HepG2 (cell line): ENCODE data around the gene PARN. TPM values are rescaled to one million over a fixed set of nuclear protein-coding genes. Genes with fewer than 3 reads are reported as not detected.
A peak's percentile ranks its signal among the peaks of the same experiment; 100 is the strongest.

Experiments
- ARID2 ChIP-seq: sonication (generic); formaldehyde crosslinking; IDR thresholded peaks from 2 replicates; pipeline ENCODE4 v1.8.1; 2022; ENCODE audit warnings: mild to moderate bottlenecking, missing genetic modification reagents, borderline replicate concordance
- HDAC6 ChIP-seq: fragments of 200-600 bp; sonication (generic); IDR thresholded peaks from 2 replicates; pipeline ENCODE4 v1.7.0; 2017; ENCODE audit warnings: mild to moderate bottlenecking, antibody characterized with exemption, low read length, low read depth
- KAT7 ChIP-seq: IDR thresholded peaks from 2 replicates; pipeline ENCODE4 v1.6.1; 2018; ENCODE audit warnings: borderline replicate concordance, missing compliant biosample characterization
- MEIS1 ChIP-seq: sonication (generic); formaldehyde crosslinking; IDR thresholded peaks from 2 replicates; pipeline ENCODE4 v1.9.0; 2021; ENCODE audit warnings: mild to moderate bottlenecking, missing genetic modification reagents, moderate library complexity, borderline replicate concordance
- NFE2L1 ChIP-seq: sonication (generic); formaldehyde crosslinking; IDR thresholded peaks from 2 replicates; pipeline ENCODE4 v1.4.0; 2020; ENCODE audit warnings: missing genetic modification reagents, mild to moderate bottlenecking, borderline replicate concordance
- POLR2AphosphoS5 ChIP-seq: IDR thresholded peaks from 2 replicates; pipeline ENCODE4 v1.6.1; 2012; ENCODE audit warnings: low read depth, low read length
- SSRP1 ChIP-seq: IDR thresholded peaks from 2 replicates; pipeline ENCODE4 v1.6.1; 2016; ENCODE audit warnings: control low read depth
- ZNF263 ChIP-seq: sonication (generic); formaldehyde crosslinking; IDR thresholded peaks from 2 replicates; pipeline ENCODE4 v1.4.0; 2020; ENCODE audit warnings: missing genetic modification reagents
- ZNF264 ChIP-seq: sonication (generic); formaldehyde crosslinking; IDR thresholded peaks from 2 replicates; pipeline ENCODE4 v1.4.0; 2020; ENCODE audit warnings: missing genetic modification reagents
- ZNF367 ChIP-seq: sonication (generic); formaldehyde crosslinking; IDR thresholded peaks from 2 replicates; pipeline ENCODE4 v1.4.0; 2020; ENCODE audit warnings: missing genetic modification reagents, borderline replicate concordance
- ZNF549 ChIP-seq: sonication (generic); formaldehyde crosslinking; IDR thresholded peaks from 2 replicates; pipeline ENCODE4 v1.5.0; 2020; ENCODE audit warnings: missing genetic modification reagents
- ZNF567 ChIP-seq: sonication (generic); formaldehyde crosslinking; IDR thresholded peaks from 2 replicates; pipeline ENCODE4 v1.8.1; 2023; ENCODE audit warnings: mild to moderate bottlenecking, missing genetic modification reagents, borderline replicate concordance
- ZNF607 ChIP-seq: sonication (generic); formaldehyde crosslinking; IDR thresholded peaks from 2 replicates; pipeline ENCODE4 v1.5.1; 2020; ENCODE audit warnings: missing genetic modification reagents, mild to moderate bottlenecking, borderline replicate concordance
- ZNF652 ChIP-seq: IDR thresholded peaks from 2 replicates; pipeline ENCODE4 v1.6.1; 2016; ENCODE audit warnings: low read depth, borderline replicate concordance
- ZNF713 ChIP-seq: sonication (generic); formaldehyde crosslinking; IDR thresholded peaks from 2 replicates; pipeline ENCODE4 v1.4.0; 2020; ENCODE audit warnings: mild to moderate bottlenecking, missing genetic modification reagents
- ZNF788 ChIP-seq: sonication (generic); formaldehyde crosslinking; IDR thresholded peaks from 2 replicates; pipeline ENCODE4 v1.5.0; 2020; ENCODE audit warnings: mild to moderate bottlenecking, missing genetic modification reagents, borderline replicate concordance
- polyA plus RNA-seq, 8 experiments: library from polyadenylated mRNA; depleted of rRNA in 3 of 8; stranded (reverse) in 7 of 8; unstranded in 1 of 8; fragments of >200 nt; fragmentation: Illumina TruSeq in 4 of 8; extraction: Trizol in 4 of 8; gene quantifications; 2 replicates each; pipeline versions ENCODE4 v1.2.1 to v1.2.3, GENCODE V29; 2011 to 2016; ENCODE audit warnings: low read depth in 4 of 8, missing spikeins in 1 of 8, mixed read lengths in 1 of 8; ENCODE audit not compliant: insufficient read depth in 1 of 8
- total RNA-seq, 5 experiments: library from RNA; depleted of rRNA; stranded (reverse); fragments of >200 nt; fragmentation: Illumina TruSeq; extraction: Trizol; gene quantifications; 2 replicates each; pipeline ENCODE4 v1.2.3, GENCODE V29; 2016; ENCODE audit warnings: low read depth in 1 of 5
- TF ChIP-seq, protein P1 (sequence below): sonication (generic); formaldehyde crosslinking; IDR thresholded peaks from 2 replicates; pipeline ENCODE4 v1.4.0; 2020; ENCODE audit warnings: mild to moderate bottlenecking, missing genetic modification reagents
- TF ChIP-seq, protein P2 (sequence below): sonication (generic); formaldehyde crosslinking; IDR thresholded peaks from 2 replicates; pipeline ENCODE4 v1.5.1; 2020; ENCODE audit warnings: mild to moderate bottlenecking, moderate library complexity, missing genetic modification reagents
- TF ChIP-seq, protein P3 (sequence below): sonication (generic); formaldehyde crosslinking; IDR thresholded peaks from 2 replicates; pipeline ENCODE4 v1.5.0; 2020; ENCODE audit warnings: missing genetic modification reagents

The PARN gene
- total and polyA plus RNA-seq, 2 of the 13 experiments (the other 11 are each of a cell fraction or from before 2014, with no cell fraction given), result 13.3 to 47.6 TPM

DNA sequence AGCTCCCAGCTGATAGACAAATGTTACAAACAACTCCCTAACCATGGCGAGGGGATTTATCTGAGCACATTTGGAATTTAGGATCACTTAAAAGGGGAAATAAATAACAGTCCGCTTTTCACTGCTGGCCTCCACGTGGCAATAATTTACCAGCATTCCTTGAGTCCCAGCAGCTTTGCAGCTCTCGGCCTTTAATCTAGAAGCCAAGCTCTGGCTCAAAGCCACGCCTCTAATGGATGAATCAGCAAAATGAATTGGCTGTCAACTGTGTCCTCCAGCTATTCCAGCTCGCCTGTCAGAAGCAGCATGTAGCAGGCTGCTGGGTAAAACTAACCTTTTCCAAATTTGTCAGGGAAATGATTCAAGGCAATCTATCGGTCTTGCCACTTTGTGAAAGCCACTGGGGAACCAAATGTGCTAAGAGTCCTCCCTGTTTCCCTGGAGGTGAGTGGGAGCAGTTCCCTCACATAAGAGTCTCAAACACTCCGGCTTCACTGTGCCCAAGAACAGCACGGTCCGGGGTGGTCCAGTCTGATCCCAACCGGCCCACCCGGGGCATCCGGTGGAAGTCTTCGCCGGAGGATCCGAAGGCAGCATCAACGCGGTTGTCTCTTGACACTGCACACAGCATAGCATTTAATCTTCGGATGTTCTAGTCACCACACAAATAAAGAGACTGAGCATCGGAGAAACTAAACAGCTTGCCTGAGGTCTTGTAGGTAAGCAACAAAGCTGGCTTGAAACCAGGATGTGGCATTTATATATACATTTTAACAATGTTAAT lies 143.3 kb downstream of the PARN start (continued):
- TF ChIP-seq ZNF788 (CRISPR knock-in tag) (peak; percentile 80; the same call in 1 of the 2 replicates), KAT7 (CRISPR knock-in tag) (peak; percentile 65), ZNF713 (CRISPR knock-in tag) (0 out of 2 replicates have a peak, but pooled peaks have one; percentile 33), ZNF264 (CRISPR knock-in tag) (peak; percentile 88; the same call in 1 of the 2 replicates), ZNF367 (CRISPR knock-in tag) (no peak), MEIS1 (CRISPR knock-in tag) (peak; percentile 73; the same call in 1 of the 2 replicates), ARID2 (CRISPR knock-in tag) (no peak; the same call in 1 of the 2 replicates), ZNF549 (CRISPR knock-in tag) (peak; percentile 41; the same call in 1 of the 2 replicates), ZNF263 (CRISPR knock-in tag) (peak; percentile 68), ZNF567 (CRISPR knock-in tag) (0 out of 2 replicates have a peak, but pooled peaks have one; percentile 72), SSRP1 (CRISPR knock-in tag) (peak; percentile 37; the same call in 1 of the 2 replicates), ZNF607 (peak; percentile 78; the same call in 1 of the 2 replicates), ZNF652 (no peak; the same call in 1 of the 2 replicates), NFE2L1 (CRISPR knock-in tag) (peak; percentile 97; the same call in 1 of the 2 replicates), POLR2AphosphoS5 (peak; percentile 63), HDAC6 (no peak)
- TF ChIP-seq, protein P1, sequence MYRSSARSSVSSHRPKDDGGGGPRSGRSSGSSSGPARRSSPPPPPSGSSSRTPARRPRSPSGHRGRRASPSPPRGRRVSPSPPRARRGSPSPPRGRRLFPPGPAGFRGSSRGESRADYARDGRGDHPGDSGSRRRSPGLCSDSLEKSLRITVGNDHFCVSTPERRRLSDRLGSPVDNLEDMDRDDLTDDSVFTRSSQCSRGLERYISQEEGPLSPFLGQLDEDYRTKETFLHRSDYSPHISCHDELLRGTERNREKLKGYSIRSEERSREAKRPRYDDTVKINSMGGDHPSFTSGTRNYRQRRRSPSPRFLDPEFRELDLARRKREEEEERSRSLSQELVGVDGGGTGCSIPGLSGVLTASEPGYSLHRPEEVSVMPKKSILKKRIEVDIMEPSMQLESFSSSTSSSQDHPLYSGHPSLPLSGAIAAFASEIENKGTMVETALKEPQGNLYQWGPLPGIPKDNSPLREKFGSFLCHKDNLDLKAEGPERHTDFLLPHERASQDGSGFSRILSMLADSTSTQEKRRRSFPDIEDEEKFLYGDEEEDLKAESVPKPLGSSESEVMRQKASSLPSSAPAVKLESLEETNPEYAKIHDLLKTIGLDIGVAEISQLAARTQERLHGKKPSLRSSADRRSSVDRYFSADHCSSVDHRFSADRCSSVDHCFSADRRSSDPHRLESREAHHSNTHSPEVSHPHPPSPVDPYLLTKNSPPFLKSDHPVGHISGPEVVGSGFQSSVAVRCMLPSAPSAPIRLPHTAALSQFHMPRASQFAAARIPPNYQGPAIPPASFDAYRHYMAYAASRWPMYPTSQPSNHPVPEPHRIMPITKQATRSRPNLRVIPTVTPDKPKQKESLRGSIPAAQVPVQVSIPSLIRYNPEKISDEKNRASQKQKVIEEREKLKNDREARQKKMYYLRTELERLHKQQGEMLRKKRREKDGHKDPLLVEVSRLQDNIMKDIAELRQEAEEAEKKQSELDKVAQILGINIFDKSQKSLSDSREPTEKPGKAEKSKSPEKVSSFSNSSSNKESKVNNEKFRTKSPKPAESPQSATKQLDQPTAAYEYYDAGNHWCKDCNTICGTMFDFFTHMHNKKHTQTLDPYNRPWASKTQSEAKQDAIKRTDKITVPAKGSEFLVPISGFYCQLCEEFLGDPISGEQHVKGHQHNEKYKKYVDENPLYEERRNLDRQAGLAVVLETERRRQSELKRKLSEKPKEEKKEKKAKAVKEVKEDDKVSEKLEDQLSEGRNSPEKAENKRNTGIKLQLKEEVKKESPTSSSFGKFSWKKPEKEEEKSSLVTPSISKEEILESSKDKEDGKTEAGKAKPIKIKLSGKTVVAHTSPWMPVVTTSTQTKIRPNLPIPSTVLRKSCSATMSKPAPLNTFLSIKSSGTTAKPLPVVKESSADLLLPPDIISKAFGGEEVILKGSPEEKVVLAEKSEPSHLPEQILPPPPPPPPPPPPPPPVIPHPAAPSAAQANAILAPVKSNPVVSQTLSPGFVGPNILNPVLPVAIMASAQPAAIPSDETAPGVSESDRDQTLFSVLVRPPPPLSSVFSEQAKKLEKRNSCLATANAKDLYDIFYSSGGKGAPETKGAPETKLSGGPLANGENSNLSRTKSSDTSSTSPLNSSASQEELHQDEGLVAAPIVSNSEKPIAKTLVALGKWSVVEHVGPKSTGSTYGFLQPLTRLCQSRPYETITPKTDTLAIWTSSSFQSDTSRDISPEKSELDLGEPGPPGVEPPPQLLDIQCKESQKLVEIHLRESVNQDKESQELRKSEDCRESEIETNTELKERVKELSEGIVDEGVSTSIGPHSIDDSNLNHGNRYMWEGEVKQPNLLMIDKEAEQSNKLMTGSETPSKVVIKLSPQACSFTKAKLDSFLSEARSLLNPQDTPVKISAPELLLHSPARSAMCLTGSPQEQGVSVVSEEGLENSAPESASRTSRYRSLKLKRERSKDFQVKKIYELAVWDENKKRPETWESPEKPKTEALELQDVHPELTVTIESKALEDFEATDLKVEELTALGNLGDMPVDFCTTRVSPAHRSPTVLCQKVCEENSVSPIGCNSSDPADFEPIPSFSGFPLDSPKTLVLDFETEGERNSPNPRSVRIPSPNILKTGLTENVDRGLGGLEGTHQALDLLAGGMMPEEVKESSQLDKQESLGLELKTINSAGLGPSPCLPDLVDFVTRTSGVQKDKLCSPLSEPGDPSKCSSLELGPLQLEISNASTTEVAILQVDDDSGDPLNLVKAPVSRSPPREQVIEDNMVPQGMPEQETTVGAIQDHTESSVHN, result no peak
- TF ChIP-seq, protein P2, sequence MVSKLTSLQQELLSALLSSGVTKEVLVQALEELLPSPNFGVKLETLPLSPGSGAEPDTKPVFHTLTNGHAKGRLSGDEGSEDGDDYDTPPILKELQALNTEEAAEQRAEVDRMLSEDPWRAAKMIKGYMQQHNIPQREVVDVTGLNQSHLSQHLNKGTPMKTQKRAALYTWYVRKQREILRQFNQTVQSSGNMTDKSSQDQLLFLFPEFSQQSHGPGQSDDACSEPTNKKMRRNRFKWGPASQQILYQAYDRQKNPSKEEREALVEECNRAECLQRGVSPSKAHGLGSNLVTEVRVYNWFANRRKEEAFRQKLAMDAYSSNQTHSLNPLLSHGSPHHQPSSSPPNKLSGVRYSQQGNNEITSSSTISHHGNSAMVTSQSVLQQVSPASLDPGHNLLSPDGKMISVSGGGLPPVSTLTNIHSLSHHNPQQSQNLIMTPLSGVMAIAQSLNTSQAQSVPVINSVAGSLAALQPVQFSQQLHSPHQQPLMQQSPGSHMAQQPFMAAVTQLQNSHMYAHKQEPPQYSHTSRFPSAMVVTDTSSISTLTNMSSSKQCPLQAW (CRISPR knock-in tag), result peak; percentile 94
- TF ChIP-seq, protein P3, sequence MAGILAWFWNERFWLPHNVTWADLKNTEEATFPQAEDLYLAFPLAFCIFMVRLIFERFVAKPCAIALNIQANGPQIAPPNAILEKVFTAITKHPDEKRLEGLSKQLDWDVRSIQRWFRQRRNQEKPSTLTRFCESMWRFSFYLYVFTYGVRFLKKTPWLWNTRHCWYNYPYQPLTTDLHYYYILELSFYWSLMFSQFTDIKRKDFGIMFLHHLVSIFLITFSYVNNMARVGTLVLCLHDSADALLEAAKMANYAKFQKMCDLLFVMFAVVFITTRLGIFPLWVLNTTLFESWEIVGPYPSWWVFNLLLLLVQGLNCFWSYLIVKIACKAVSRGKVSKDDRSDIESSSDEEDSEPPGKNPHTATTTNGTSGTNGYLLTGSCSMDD (CRISPR knock-in tag), result no peak
